Smooth muscle cell (in vitro differentiated cells): ENCODE results near the gene OCRL. TPM values are rescaled to one million over a fixed set of nuclear protein-coding genes. Genes with fewer than 3 reads are reported as not detected.
"Not testable (repeated sequence)": the region's sequence is repeated elsewhere in the genome, so short reads cannot be mapped to it uniquely, and the experiment has no call there.

Experiments
- DNase-seq: peaks from one replicate; lab custom pipeline; 2025; ENCODE audit not compliant: unreplicated experiment; lab: John Stamatoyannopoulos, UW
- H2AFZ ChIP-seq: fragments of 200-600 bp; sonication (generic); 2 replicates; pipeline ENCODE4 v1.6.0; 2016; ENCODE audit warnings: antibody characterized with exemption, low read depth, mild to moderate bottlenecking
- H3F3A ChIP-seq: fragments of 200-600 bp; sonication (generic); 2 replicates; pipeline ENCODE4 v1.6.0; 2017; ENCODE audit warnings: antibody characterized with exemption, low read depth
- H3K27ac ChIP-seq: fragments of 200-600 bp; sonication (generic); 2 replicates; pipeline ENCODE4 v1.5.1; 2016; ENCODE audit warnings: low read depth, mild to moderate bottlenecking
- H3K27me3 ChIP-seq: fragments of 200-600 bp; sonication (generic); 2 replicates; pipeline ENCODE4 v1.6.1; 2016; ENCODE audit warnings: low read depth, mild to moderate bottlenecking
- H3K36me3 ChIP-seq: fragments of 200-600 bp; sonication (generic); 2 replicates; pipeline ENCODE4 v1.5.1; 2016; ENCODE audit warnings: low read depth
- H3K4me1 ChIP-seq: fragments of 200-600 bp; sonication (generic); 2 replicates; pipeline ENCODE4 v1.5.1; 2016; ENCODE audit warnings: low read depth
- H3K4me2 ChIP-seq: fragments of 200-600 bp; sonication (generic); 2 replicates; pipeline ENCODE4 v1.6.0; 2016; ENCODE audit warnings: mild to moderate bottlenecking
- H3K4me3 ChIP-seq: fragments of 200-600 bp; sonication (generic); 2 replicates; pipeline ENCODE4 v1.5.1; 2016; ENCODE audit warnings: mild to moderate bottlenecking
- H3K79me2 ChIP-seq: fragments of 200-600 bp; sonication (generic); 2 replicates; pipeline ENCODE4 v1.6.0; 2016; ENCODE audit warnings: low read depth, mild to moderate bottlenecking
- H3K9ac ChIP-seq: fragments of 200-600 bp; sonication (generic); 2 replicates; pipeline ENCODE4 v1.6.0; 2016; ENCODE audit warnings: low read depth
- H3K9me3 ChIP-seq: fragments of 200-600 bp; sonication (generic); replicated peaks from 2 replicates; pipeline ENCODE4 v1.5.1; 2016; ENCODE audit warnings: low read depth
- H4K20me1 ChIP-seq: fragments of 200-600 bp; sonication (generic); 2 replicates; pipeline ENCODE4 v1.6.0; 2016; ENCODE audit warnings: low read depth
- CTCF ChIP-seq: fragments of 200-600 bp; sonication (generic); IDR thresholded peaks from 2 replicates; pipeline ENCODE4 v1.5.1; 2017; ENCODE audit warnings: borderline replicate concordance, mild to moderate bottlenecking, antibody characterized with exemption; ENCODE audit not compliant: insufficient read depth, poor library complexity, severe bottlenecking
- whole genome bisulfite sequencing: methylation state at CpG from one replicate; pipeline ENCODE4 v1.1.7; 2016; ENCODE audit warnings: low lambda C conversion rate; 5-methylcytosine and 5-hydroxymethylcytosine counted together
- polyA plus RNA-seq: library from polyadenylated mRNA; unstranded; fragments of >200 nt; fragmentation: Nextera tagmentation; extraction: Ambion mirVana; gene quantifications from 2 replicates; pipeline ENCODE4 v1.2.1, GENCODE V29; 2016
- total RNA-seq: library from RNA; depleted of rRNA; stranded (reverse); fragments of >200 nt; gene quantifications from 2 replicates; pipeline ENCODE4 v1.2.3, GENCODE V29; 2014

The OCRL gene
- total and polyA plus RNA-seq, 2 experiments from 2014 or later: 8.7 to 26.2 TPM

GRCh38 chrX:129545408-129545807 lies 5.3 kb downstream of the OCRL start:
- 84% methylated on average over 1 of the region's 1 CpG for WGBS
- Histone ChIP-seq H3K79me2 (no peaks in the 10 kb centered on the region), H3K27me3 (no peaks in the 10 kb centered on the region), H3F3A (no peaks in the 10 kb centered on the region), H3K9ac (no peak overlapping the region), H3K4me1 (no peaks in the 10 kb centered on the region), H3K9me3 (no peaks in the 10 kb centered on the region), H2AFZ (no peak overlapping the region), H4K20me1 (no peaks in the 10 kb centered on the region), H3K27ac (no peak overlapping the region), H3K4me2 (no peak overlapping the region), H3K4me3 (no peak overlapping the region), H3K36me3 (peaks cover 7% of the 10 kb centered on the region)
- TF ChIP-seq CTCF: no peak
- no peak for DNase-seq

- H3K27me3 ChIP-seq: no peaks in the 10 kb centered on the region
- no peaks in the 10 kb centered on the region for H3F3A ChIP-seq
- no peaks in the 10 kb centered on the region for H4K20me1 ChIP-seq
- no peak for TF ChIP-seq CTCF
- no peak for DNase-seq
- H3K79me2 ChIP-seq: no peaks in the 10 kb centered on the region
- H3K9ac ChIP-seq: no peak overlapping the region
- H3K9me3 ChIP-seq: no peaks in the 10 kb centered on the region
- 61% methylated on average over 1 of the region's 1 CpG for WGBS
- H3K36me3 ChIP-seq: peaks cover 7% of the 10 kb centered on the region
- no peak overlapping the region for H3K27ac ChIP-seq
- H2AFZ ChIP-seq: no peak overlapping the region
- H3K4me2 ChIP-seq: no peak overlapping the region
- no peaks in the 10 kb centered on the region for H3K4me1 ChIP-seq
- no peak overlapping the region for H3K4me3 ChIP-seq
Measured at GRCh38 chrX:129549124-129549523, 9.1 kb downstream of the OCRL start.

GRCh38 chrX:129553619-129554288 lies 13.7 kb downstream of the OCRL start:
- H3K9me3 ChIP-seq: no peaks in the 10 kb centered on the region
- H3K27me3 ChIP-seq: no peaks in the 10 kb centered on the region
- no peak overlapping the region for H3K9ac ChIP-seq
- H3K27ac ChIP-seq: no peak overlapping the region
- 78% methylated on average over 3 of the region's 3 CpGs for WGBS
- no peak overlapping the region for H2AFZ ChIP-seq
- H3F3A ChIP-seq: no peaks in the 10 kb centered on the region
- H3K36me3 ChIP-seq: peaks cover 10% of the 10 kb centered on the region
- no peak for DNase-seq
- no peak overlapping the region for H3K4me3 ChIP-seq
- H3K79me2 ChIP-seq: no peaks in the 10 kb centered on the region
- no peaks in the 10 kb centered on the region for H3K4me1 ChIP-seq
- no peak overlapping the region for H3K4me2 ChIP-seq
- no peaks in the 10 kb centered on the region for H4K20me1 ChIP-seq
- no peak for TF ChIP-seq CTCF

GRCh38 chrX:129554816-129555215 lies 14.8 kb downstream of the OCRL start:
- DNase-seq, H3F3A ChIP-seq, H3K27me3 ChIP-seq, H3K9me3 ChIP-seq, H4K20me1 ChIP-seq, H3K4me1 ChIP-seq, H3K4me2 ChIP-seq, H3K36me3 ChIP-seq, H3K9ac ChIP-seq, H2AFZ ChIP-seq, H3K27ac ChIP-seq, H3K79me2 ChIP-seq, H3K4me3 ChIP-seq: not testable (repeated sequence)
- WGBS: 92% methylated on average over 8 of the region's 8 CpGs
